PC-9 (cell line): ENCODE data around the gene TRIM7. TPM values are rescaled to one million over a fixed set of nuclear protein-coding genes. Genes with fewer than 3 reads are reported as not detected.

Experiments used
- BruUV-seq: library from RNA; stranded (reverse); fragments of 400-500 nt; replicated peaks from 2 replicates; lab custom pipeline; 2021; lab: Mats Ljungman, UMichigan
- CTCF ChIA-PET: fragments of 300-600 bp; sonication (Branson Sonifier 250); formaldehyde crosslinking; loops from one replicate; lab custom pipeline; 2022; ENCODE audit warnings: antibody characterized with exemption; lab: Charles Lee
- POLR2A ChIA-PET: fragments of 300-600 bp; sonication (Branson Sonifier 250); formaldehyde crosslinking; loops from one replicate; lab custom pipeline; 2022; ENCODE audit warnings: antibody characterized with exemption; ENCODE audit not compliant: unreplicated experiment; lab: Charles Lee
- DNase-seq, 2 experiments: peaks; one replicate each; pipeline versions ENCODE4 v3.0.0 to v3.0.0-alpha.2; 2015 to 2022; ENCODE audit warnings: mixed read lengths in 1 of 2
- H2AFZ ChIP-seq: fragments of 200-600 bp; sonication (generic); 2 replicates; pipeline ENCODE4 v1.8.1; 2017; ENCODE audit warnings: antibody characterized with exemption
- H3F3A ChIP-seq: fragments of 200-600 bp; sonication (generic); 2 replicates; pipeline ENCODE4 v1.8.1; 2017; ENCODE audit warnings: antibody characterized with exemption, mild to moderate bottlenecking, low read depth; ENCODE audit not compliant: insufficient read depth
- H3K27ac ChIP-seq: fragments of 200-600 bp; sonication (generic); 2 replicates; pipeline ENCODE4 v1.6.1; 2016; ENCODE audit warnings: mixed run types
- H3K27me3 ChIP-seq: fragments of 200-600 bp; sonication (generic); 2 replicates; pipeline ENCODE4 v1.6.1; 2016; ENCODE audit warnings: low read depth, mixed run types; ENCODE audit not compliant: insufficient read depth
- H3K36me3 ChIP-seq: fragments of 200-600 bp; sonication (generic); 2 replicates; pipeline ENCODE4 v1.6.1; 2016; ENCODE audit warnings: low read depth, mixed run types
- H3K4me1 ChIP-seq: fragments of 200-600 bp; sonication (generic); replicated peaks from 2 replicates; pipeline ENCODE4 v1.6.1; 2016; ENCODE audit warnings: mixed run types; ENCODE audit not compliant: insufficient read depth
- H3K4me2 ChIP-seq: fragments of 200-600 bp; sonication (generic); 2 replicates; pipeline ENCODE4 v1.6.1; 2017; ENCODE audit warnings: mixed run types
- H3K4me3 ChIP-seq: fragments of 200-600 bp; sonication (generic); 2 replicates; pipeline ENCODE4 v1.6.1; 2016; ENCODE audit warnings: mixed run types
- H3K79me2 ChIP-seq: fragments of 200-600 bp; sonication (generic); 2 replicates; pipeline ENCODE4 v1.6.1; 2017; ENCODE audit warnings: low read depth, mixed run types
- H3K9me2 ChIP-seq: fragments of 200-600 bp; sonication (generic); 2 replicates; pipeline ENCODE4 v1.8.1; 2017; ENCODE audit warnings: mild to moderate bottlenecking; ENCODE audit not compliant: insufficient read depth
- H3K9me3 ChIP-seq: fragments of 200-600 bp; sonication (generic); 2 replicates; pipeline ENCODE4 v1.8.1; 2016; ENCODE audit warnings: low read depth; ENCODE audit not compliant: insufficient read depth
- H4K20me1 ChIP-seq: fragments of 200-600 bp; sonication (generic); 2 replicates; pipeline ENCODE4 v1.8.1; 2017; ENCODE audit not compliant: insufficient read depth
- CTCF ChIP-seq: fragments of 200-600 bp; sonication (generic); conservative IDR thresholded peaks from 2 replicates; pipeline ENCODE4 v1.6.1; 2017; ENCODE audit warnings: mixed run types, antibody characterized with exemption, mild to moderate bottlenecking, moderate library complexity
- EZH2 ChIP-seq: fragments of 200-600 bp; sonication (generic); IDR thresholded peaks from 2 replicates; pipeline ENCODE4 v1.8.0; 2017; ENCODE audit warnings: antibody characterized with exemption, low read depth
- intact Hi-C: fragments of 100-400 bp; cut with micrococcal nuclease; formaldehyde crosslinking; loops from one replicate; pipeline ENCODE4 v1.10.0; 2022; ENCODE audit not compliant: unreplicated experiment
- total RNA-seq: library from RNA; stranded (reverse); gene quantifications from 2 replicates; pipeline ENCODE4 v1.2.3, GENCODE V29; 2021

TRIM7 gene
- total RNA-seq, 1 experiment from 2014 or later: 9.2 TPM

GRCh38 chr5:181193656-181194055 is 11.3 kb downstream of the TRIM7 start:
- CTCF ChIA-PET: no interaction called here
- BruUV-seq: no TSS peak
- H3K79me2 ChIP-seq: no peaks in the 10 kb centered on the region
- H3K27me3 ChIP-seq: no peaks in the 10 kb centered on the region
- no peaks in the 10 kb centered on the region for H3K36me3 ChIP-seq
- peaks cover 7% of the 10 kb centered on the region; the same call in 1 of the 2 replicates for H3F3A ChIP-seq
- H3K4me3 ChIP-seq: no peak overlapping the region
- no peak overlapping the region for H3K4me2 ChIP-seq
- TF ChIP-seq EZH2: no peak
- no peak for TF ChIP-seq CTCF
- no peak for DNase-seq
- POLR2A ChIA-PET: no interaction called here
- H4K20me1 ChIP-seq: no peaks in the 10 kb centered on the region
- H3K9me3 ChIP-seq: no peaks in the 10 kb centered on the region
- H2AFZ ChIP-seq: no peak overlapping the region
- intact Hi-C loops: no loop called here
- peaks cover 9% of the 10 kb centered on the region; the same call in 1 of the 2 replicates for H3K4me1 ChIP-seq
- H3K27ac ChIP-seq: no peak overlapping the region
- no peaks in the 10 kb centered on the region for H3K9me2 ChIP-seq

GRCh38 chr5:181192337-181193046 is 12.5 kb downstream of the TRIM7 start:
- Histone ChIP-seq H3K27me3 (no peaks in the 10 kb centered on the region), H3K79me2 (no peaks in the 10 kb centered on the region), H3K9me3 (no peaks in the 10 kb centered on the region), H3K27ac (no peak overlapping the region), H2AFZ (peak overlapping the region; percentile 90), H3F3A (peaks cover 17% of the 10 kb centered on the region; the same call in 1 of the 2 replicates), H3K36me3 (no peaks in the 10 kb centered on the region), H4K20me1 (no peaks in the 10 kb centered on the region), H3K4me2 (peak overlapping the region; percentile 82), H3K4me3 (peak overlapping the region; percentile 98), H3K4me1 (peaks cover 9% of the 10 kb centered on the region; the same call in 1 of the 2 replicates), H3K9me2 (no peaks in the 10 kb centered on the region)
- TF ChIP-seq CTCF (no peak), EZH2 (no peak)
- intact Hi-C loops: no loop called here
- ChIA-PET POLR2A (interaction anchor here (0.5 to 0.7 kb wide), 2 partner anchors 12 to 51 kb away, joined by 4 read pairs; partner anchors contain the start of genes RACK1 and TRIM7), CTCF (interaction anchor here (0.5 to 1.0 kb wide), 2 partner anchors 12 to 18 kb away, joined by 3 to 4 read pairs; partner anchors contain the start of gene TRIM7)
- peak in 1 of 2 experiments; percentile 54 for DNase-seq
- BruUV-seq: TSS peak; percentile 58

GRCh38 chr5:181191526-181192336 is 13.3 kb downstream of the TRIM7 start:
- no peaks in the 10 kb centered on the region for H3K36me3 ChIP-seq
- DNase-seq: peak; percentile 87 to 97
- no peaks in the 10 kb centered on the region for H4K20me1 ChIP-seq
- peak overlapping the region; percentile 40; the same call in 1 of the 2 replicates for H3K27ac ChIP-seq
- no peaks in the 10 kb centered on the region for H3K79me2 ChIP-seq
- TF ChIP-seq CTCF (no peak), EZH2 (no peak)
- ChIA-PET POLR2A (interaction anchor here (0.5 to 0.9 kb wide), 4 partner anchors 13 to 57 kb away, joined by 3 to 4 read pairs (median 4); partner anchors contain the start of genes RACK1 and TRIM7), CTCF (interaction anchor here (0.5 to 1.0 kb wide), 2 partner anchors 13 to 19 kb away, joined by 3 to 4 read pairs; partner anchors contain the start of gene TRIM7)
- intact Hi-C loops: loop anchor here (1.0 to 2.0 kb wide), 4 partner anchors 15 to 381 kb away; no protein-coding TSS in a partner anchor
- peaks cover 23% of the 10 kb centered on the region; the same call in 1 of the 2 replicates for H3F3A ChIP-seq
- H2AFZ ChIP-seq: peak overlapping the region; percentile 91
- no peaks in the 10 kb centered on the region for H3K27me3 ChIP-seq
- H3K4me1 ChIP-seq: peaks cover 13% of the 10 kb centered on the region; the same call in 1 of the 2 replicates
- H3K9me2 ChIP-seq: no peaks in the 10 kb centered on the region
- peak overlapping the region; percentile 97 for H3K4me2 ChIP-seq
- no peaks in the 10 kb centered on the region for H3K9me3 ChIP-seq
- TSS peak; percentile 75 for BruUV-seq
- H3K4me3 ChIP-seq: peak overlapping the region; percentile 98
